HEK293 (cell line): Measurements from ENCODE around the gene ADPRH.

ENCODE experiments used
- CTCF ChIA-PET: fragments of 350-600 bp; formaldehyde crosslinking; extraction: SDS; loops from one replicate; lab custom pipeline; 2021; ENCODE audit warnings: antibody characterized with exemption; lab: Yijun Ruan, JAX
- POLR2A ChIA-PET: fragments of 300-600 bp; formaldehyde crosslinking; extraction: SDS; loops from one replicate; lab custom pipeline; 2020; ENCODE audit warnings: antibody characterized with exemption, inconsistent platforms; lab: Yijun Ruan, JAX
- H3K27ac ChIP-seq: fragments of 200-500 bp; sonication (Bioruptor generic); 2 replicates; pipeline ENCODE4 v1.5.1; 2014; ENCODE audit warnings: low read depth, low read length, control low read depth, inconsistent platforms; ENCODE audit errors: extremely low read depth
- H3K36me3 ChIP-seq, 2 experiments: fragments of 200-500 bp in 1 of 2; sonication (Bioruptor generic) in 1 of 2; 1 replicate in 1 of 2; 2 replicates in 1 of 2; pipeline ENCODE4 v1.5.1; 2014 to 2017; ENCODE audit warnings: inconsistent platforms in 2 of 2, low read length in 2 of 2; ENCODE audit not compliant: control insufficient read depth in 2 of 2, insufficient read depth in 1 of 2
- H3K4me1 ChIP-seq: fragments of 200-500 bp; sonication (Bioruptor generic); 2 replicates; pipeline ENCODE4 v1.5.1; 2014; ENCODE audit warnings: mild to moderate bottlenecking, low read length, inconsistent platforms; ENCODE audit not compliant: control insufficient read depth, insufficient read depth
- H3K4me3 ChIP-seq: 2 replicates; pipeline ENCODE4 v1.5.1; 2011; ENCODE audit warnings: low read depth, mild to moderate bottlenecking, control low read depth, low read length, moderate library complexity
- H3K9me3 ChIP-seq: fragments of 200-500 bp; sonication (Bioruptor generic); 2 replicates; pipeline ENCODE4 v1.5.1; 2014; ENCODE audit warnings: low read depth, low read length, inconsistent platforms; ENCODE audit not compliant: control insufficient read depth, insufficient read depth
- PRDM1 ChIP-seq: fragments of 450-650 bp; formaldehyde crosslinking; IDR thresholded peaks from 2 replicates; pipeline ENCODE4; 2016; ENCODE audit warnings: missing biosample characterization, missing genetic modification characterization
- PRDM10 ChIP-seq: fragments of 450-650 bp; formaldehyde crosslinking; IDR thresholded peaks from 2 replicates; pipeline ENCODE4 v1.5.1; 2016; ENCODE audit warnings: missing biosample characterization, missing genetic modification characterization
- ZBTB1 ChIP-seq: fragments of 450-650 bp; formaldehyde crosslinking; IDR thresholded peaks from 2 replicates; pipeline ENCODE4 v1.5.1; 2016; ENCODE audit warnings: missing biosample characterization, missing genetic modification characterization
- ZEB2 ChIP-seq: fragments of 450-650 bp; formaldehyde crosslinking; IDR thresholded peaks from 2 replicates; pipeline ENCODE4 v1.5.1; 2016; ENCODE audit warnings: missing biosample characterization, missing genetic modification characterization
- ZNF155 ChIP-seq: fragments of 450-650 bp; formaldehyde crosslinking; IDR thresholded peaks from 2 replicates; pipeline ENCODE4 v1.5.1; 2016; ENCODE audit warnings: missing biosample characterization, missing genetic modification characterization
- ZNF16 ChIP-seq: fragments of 450-650 bp; formaldehyde crosslinking; IDR thresholded peaks from 2 replicates; pipeline ENCODE4 v1.5.1; 2016; ENCODE audit warnings: low read depth, missing biosample characterization, missing genetic modification characterization
- ZNF174 ChIP-seq: fragments of 450-650 bp; formaldehyde crosslinking; IDR thresholded peaks from 2 replicates; pipeline ENCODE4 v1.5.0; 2017; ENCODE audit warnings: missing biosample characterization, mild to moderate bottlenecking, missing genetic modification characterization
- ZNF223 ChIP-seq: fragments of 450-650 bp; formaldehyde crosslinking; IDR thresholded peaks from 2 replicates; pipeline ENCODE4 v1.5.1; 2016; ENCODE audit warnings: missing biosample characterization, missing genetic modification characterization
- ZNF354C ChIP-seq: fragments of 450-650 bp; formaldehyde crosslinking; IDR thresholded peaks from 2 replicates; pipeline ENCODE4 v1.5.1; 2016; ENCODE audit warnings: missing biosample characterization, missing genetic modification characterization, low read depth, borderline replicate concordance
- ZNF510 ChIP-seq: fragments of 450-650 bp; formaldehyde crosslinking; IDR thresholded peaks from 2 replicates; pipeline ENCODE4 v1.5.1; 2018; ENCODE audit warnings: mild to moderate bottlenecking, missing genetic modification characterization, missing biosample characterization; ENCODE audit not compliant: insufficient replicate concordance
- ZNF530 ChIP-seq: fragments of 450-650 bp; formaldehyde crosslinking; IDR thresholded peaks from 2 replicates; pipeline ENCODE4 v1.5.1; 2016; ENCODE audit warnings: low read depth, missing biosample characterization, missing genetic modification characterization
- ZNF629 ChIP-seq: fragments of 450-650 bp; formaldehyde crosslinking; IDR thresholded peaks from 2 replicates; pipeline ENCODE4 v1.5.1; 2017; ENCODE audit warnings: missing biosample characterization, missing genetic modification characterization
- ZNF76 ChIP-seq: fragments of 450-650 bp; formaldehyde crosslinking; IDR thresholded peaks from 2 replicates; pipeline ENCODE4; 2016; ENCODE audit warnings: low read depth, missing biosample characterization, missing genetic modification characterization, borderline replicate concordance
- TF ChIP-seq, protein P1 (sequence below): fragments of 450-650 bp; formaldehyde crosslinking; IDR thresholded peaks from 2 replicates; pipeline ENCODE4 v1.5.1; 2016; ENCODE audit warnings: missing biosample characterization, missing genetic modification characterization
- TF ChIP-seq, protein P2 (sequence below): fragments of 450-650 bp; formaldehyde crosslinking; IDR thresholded peaks from 2 replicates; pipeline ENCODE4 v1.5.1; 2017; ENCODE audit warnings: missing biosample characterization, missing genetic modification characterization
- TF ChIP-seq, protein P3 (sequence below): fragments of 450-650 bp; formaldehyde crosslinking; conservative IDR thresholded peaks from 2 replicates; pipeline ENCODE4 v1.5.1; 2016; ENCODE audit warnings: low read depth, missing biosample characterization, missing genetic modification characterization

Gene ADPRH

DNA sequence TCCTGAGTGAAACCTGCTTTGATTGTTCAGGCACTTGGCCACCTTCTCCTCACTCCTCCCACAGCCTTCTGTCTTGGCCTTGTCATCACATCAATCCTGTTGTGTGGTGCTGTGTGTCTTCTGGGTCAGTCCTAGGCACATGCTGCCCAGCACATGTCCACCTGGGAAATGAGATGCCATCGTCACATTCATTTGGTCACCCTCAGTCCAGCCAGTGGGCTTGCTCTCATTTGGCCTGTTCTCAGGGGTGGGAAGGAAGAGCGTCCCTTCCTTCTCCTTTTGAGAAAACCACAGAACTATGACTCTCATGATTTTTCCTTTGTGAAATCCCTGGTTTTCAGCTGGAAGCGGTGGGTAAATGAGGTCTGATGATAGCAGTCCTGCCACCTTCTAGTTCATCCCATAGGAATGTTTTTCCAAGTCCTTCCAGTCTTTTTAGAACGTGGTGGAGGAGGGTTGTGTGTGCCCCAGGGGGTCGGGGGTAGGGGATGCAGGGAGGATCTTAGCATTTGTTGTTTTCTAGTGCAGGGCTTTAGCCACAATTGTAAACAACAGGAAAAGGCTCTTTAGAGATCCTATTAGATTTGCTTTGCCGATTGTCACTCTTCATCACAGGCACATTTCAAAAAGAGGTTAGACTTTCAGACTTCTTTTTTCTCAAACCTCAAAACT lies 9.9 kb downstream of the ADPRH start (continued):
- TF ChIP-seq ZNF629, result no peak
- TF ChIP-seq, all 188 proteins: peak for 0

DNA sequence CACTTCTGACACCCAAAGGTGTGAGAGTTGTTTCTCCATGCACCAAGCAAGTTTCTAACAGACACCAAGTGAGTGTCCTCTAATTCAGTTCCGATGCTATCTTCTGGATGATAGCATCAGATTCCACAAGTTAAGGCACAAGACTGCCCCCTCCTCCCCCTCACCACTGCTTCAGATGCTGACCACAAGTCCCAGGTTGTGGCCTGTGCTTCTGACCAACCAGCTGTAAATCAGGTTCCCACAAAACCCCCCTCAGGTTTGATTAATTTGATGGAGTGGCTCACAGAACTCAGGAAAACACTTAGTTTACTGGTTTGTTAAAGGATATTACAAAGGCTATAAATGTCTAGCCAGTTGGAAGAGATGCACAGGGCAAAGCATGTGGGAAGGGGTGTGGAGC lies 11.4 kb downstream of the ADPRH start:
- Histone ChIP-seq H3K4me1 (no peaks in the 10 kb centered on the region), H3K36me3 (no peaks in the 10 kb centered on the region), H3K9me3 (no peaks in the 10 kb centered on the region), H3K27ac (no peak overlapping the region), H3K4me3 (no peak overlapping the region)
- ChIA-PET CTCF (interaction anchor here (0.6 to 1.2 kb wide), 2 partner anchors 11 kb away, joined by 3 read pairs; no protein-coding TSS in a partner anchor), POLR2A (no interaction called here)
- TF ChIP-seq ZNF530 (tag by site-specific recombination), result no peak
- TF ChIP-seq ZEB2 (tag by site-specific recombination), result no peak
- TF ChIP-seq PRDM10, result no peak

- H3K4me1 ChIP-seq, result no peaks in the 10 kb centered on the region
- H3K36me3 ChIP-seq, result no peaks in the 10 kb centered on the region
- ChIA-PET CTCF (no interaction called here), POLR2A (no interaction called here)
- TF ChIP-seq, protein P1, sequence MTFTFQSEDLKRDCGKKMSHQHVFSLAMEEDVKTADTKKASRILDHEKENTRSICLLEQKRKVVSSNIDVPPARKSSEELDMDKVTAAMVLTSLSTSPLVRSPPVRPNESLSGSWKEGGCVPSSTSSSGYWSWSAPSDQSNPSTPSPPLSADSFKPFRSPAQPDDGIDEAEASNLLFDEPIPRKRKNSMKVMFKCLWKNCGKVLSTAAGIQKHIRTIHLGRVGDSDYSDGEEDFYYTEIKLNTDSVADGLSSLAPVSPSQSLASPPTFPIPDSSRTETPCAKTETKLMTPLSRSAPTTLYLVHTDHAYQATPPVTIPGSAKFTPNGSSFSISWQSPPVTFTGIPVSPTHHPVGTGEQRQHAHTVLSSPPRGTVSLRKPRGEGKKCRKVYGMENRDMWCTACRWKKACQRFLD, result no peak
- TF ChIP-seq ZNF155 (tag by site-specific recombination) (no peak), ZNF76 (no peak)
- H3K27ac ChIP-seq, result no peak overlapping the region
- H3K4me3 ChIP-seq, result no peak overlapping the region
- H3K9me3 ChIP-seq, result no peaks in the 10 kb centered on the region
Observed at GRCh38 chr3:119592861-119593260, 13.6 kb downstream of the ADPRH start.

GRCh38 chr3:119594066-119594465 lies 14.8 kb downstream of the ADPRH start:
- no peak overlapping the region for H3K27ac ChIP-seq
- no peaks in the 10 kb centered on the region for H3K4me1 ChIP-seq
- POLR2A ChIA-PET, result no interaction called here
- CTCF ChIA-PET, result no interaction called here
- H3K4me3 ChIP-seq, result no peak overlapping the region
- no peaks in the 10 kb centered on the region for H3K36me3 ChIP-seq
- no peaks in the 10 kb centered on the region for H3K9me3 ChIP-seq
- TF ChIP-seq ZNF354C (tag by site-specific recombination) (no peak), ZNF223 (tag by site-specific recombination) (no peak), ZNF16 (tag by site-specific recombination) (no peak), PRDM1 (no peak), ZBTB1 (no peak), ZNF510 (tag by site-specific recombination) (no peak), ZNF174 (tag by site-specific recombination) (no peak)
- TF ChIP-seq, protein P2, sequence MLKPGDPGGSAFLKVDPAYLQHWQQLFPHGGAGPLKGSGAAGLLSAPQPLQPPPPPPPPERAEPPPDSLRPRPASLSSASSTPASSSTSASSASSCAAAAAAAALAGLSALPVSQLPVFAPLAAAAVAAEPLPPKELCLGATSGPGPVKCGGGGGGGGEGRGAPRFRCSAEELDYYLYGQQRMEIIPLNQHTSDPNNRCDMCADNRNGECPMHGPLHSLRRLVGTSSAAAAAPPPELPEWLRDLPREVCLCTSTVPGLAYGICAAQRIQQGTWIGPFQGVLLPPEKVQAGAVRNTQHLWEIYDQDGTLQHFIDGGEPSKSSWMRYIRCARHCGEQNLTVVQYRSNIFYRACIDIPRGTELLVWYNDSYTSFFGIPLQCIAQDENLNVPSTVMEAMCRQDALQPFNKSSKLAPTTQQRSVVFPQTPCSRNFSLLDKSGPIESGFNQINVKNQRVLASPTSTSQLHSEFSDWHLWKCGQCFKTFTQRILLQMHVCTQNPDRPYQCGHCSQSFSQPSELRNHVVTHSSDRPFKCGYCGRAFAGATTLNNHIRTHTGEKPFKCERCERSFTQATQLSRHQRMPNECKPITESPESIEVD (tag by site-specific recombination), result no peak
- TF ChIP-seq, protein P3, sequence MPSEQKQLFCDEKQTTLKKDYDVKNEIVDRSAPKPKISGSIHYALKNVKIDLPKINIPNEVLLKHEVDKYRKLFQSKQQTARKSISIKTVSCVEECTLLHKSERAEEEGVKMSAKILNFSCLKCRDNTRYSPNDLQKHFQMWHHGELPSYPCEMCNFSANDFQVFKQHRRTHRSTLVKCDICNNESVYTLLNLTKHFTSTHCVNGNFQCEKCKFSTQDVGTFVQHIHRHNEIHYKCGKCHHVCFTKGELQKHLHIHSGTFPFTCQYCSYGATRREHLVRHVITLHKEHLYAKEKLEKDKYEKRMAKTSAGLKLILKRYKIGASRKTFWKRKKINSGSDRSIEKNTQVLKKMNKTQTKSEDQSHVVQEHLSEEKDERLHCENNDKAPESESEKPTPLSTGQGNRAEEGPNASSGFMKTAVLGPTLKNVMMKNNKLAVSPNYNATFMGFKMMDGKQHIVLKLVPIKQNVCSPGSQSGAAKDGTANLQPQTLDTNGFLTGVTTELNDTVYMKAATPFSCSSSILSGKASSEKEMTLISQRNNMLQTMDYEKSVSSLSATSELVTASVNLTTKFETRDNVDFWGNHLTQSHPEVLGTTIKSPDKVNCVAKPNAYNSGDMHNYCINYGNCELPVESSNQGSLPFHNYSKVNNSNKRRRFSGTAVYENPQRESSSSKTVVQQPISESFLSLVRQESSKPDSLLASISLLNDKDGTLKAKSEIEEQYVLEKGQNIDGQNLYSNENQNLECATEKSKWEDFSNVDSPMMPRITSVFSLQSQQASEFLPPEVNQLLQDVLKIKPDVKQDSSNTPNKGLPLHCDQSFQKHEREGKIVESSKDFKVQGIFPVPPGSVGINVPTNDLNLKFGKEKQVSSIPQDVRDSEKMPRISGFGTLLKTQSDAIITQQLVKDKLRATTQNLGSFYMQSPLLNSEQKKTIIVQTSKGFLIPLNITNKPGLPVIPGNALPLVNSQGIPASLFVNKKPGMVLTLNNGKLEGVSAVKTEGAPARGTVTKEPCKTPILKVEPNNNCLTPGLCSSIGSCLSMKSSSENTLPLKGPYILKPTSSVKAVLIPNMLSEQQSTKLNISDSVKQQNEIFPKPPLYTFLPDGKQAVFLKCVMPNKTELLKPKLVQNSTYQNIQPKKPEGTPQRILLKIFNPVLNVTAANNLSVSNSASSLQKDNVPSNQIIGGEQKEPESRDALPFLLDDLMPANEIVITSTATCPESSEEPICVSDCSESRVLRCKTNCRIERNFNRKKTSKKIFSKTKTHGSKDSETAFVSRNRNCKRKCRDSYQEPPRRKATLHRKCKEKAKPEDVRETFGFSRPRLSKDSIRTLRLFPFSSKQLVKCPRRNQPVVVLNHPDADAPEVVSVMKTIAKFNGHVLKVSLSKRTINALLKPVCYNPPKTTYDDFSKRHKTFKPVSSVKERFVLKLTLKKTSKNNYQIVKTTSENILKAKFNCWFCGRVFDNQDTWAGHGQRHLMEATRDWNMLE, result no peak
